Measurements from ENCODE around the gene MAG.

GRCh38 chr19:35311901-35312665 lies 20.1 kb downstream of the MAG start:
- TF ChIP-seq YY1 (IDR thresholded peaks at IDR 0.05; ENCODE audit: insufficient read depth, insufficient read length), result no peak
- TF ChIP-seq ZNF274 (IDR thresholded peaks at IDR 0.05; ENCODE audit: low read depth, low read length), result no peak
- TF ChIP-seq SUZ12 (IDR thresholded peaks at IDR 0.05; ENCODE audit: extremely low read depth, insufficient read depth, insufficient read length), result no peak

All from NT2/D1 (cell line).